ENCODE measurements around the gene OSMR. TPM values are rescaled to one million over a fixed set of nuclear protein-coding genes. Genes with fewer than 3 reads are reported as not detected.

The OSMR gene
- total and polyA plus RNA-seq, 2 donors (not counting 3 experiments of a cell fraction or from before 2014, with no cell fraction given), result 6.1 to 19.7 TPM

GRCh38 chr5:38874948-38875456 lies 29.2 kb downstream of the OSMR start:
- DNase-seq (ENCODE audit: low read depth, low spot score) (no peak), FAIRE-seq (no peak)
- ChIA-PET POLR2A (no interaction called here), CTCF (no interaction called here)
- no peaks in the 10 kb centered on the region for H4K20me1 ChIP-seq (replicated peaks; ENCODE audit: control insufficient read depth, extremely low read depth, insufficient read depth, low read length)
- dilution Hi-C loops (cut with MboI; ENCODE audit: extremely low pct_ligation_motif_present, low sequenced_read_pairs), result no loop called here
- H2AFZ ChIP-seq (ENCODE audit: low read depth, low read length), result no peak overlapping the region
- TF ChIP-seq POLR2AphosphoS5 (IDR thresholded peaks at IDR 0.05; ENCODE audit: insufficient read depth, low read depth, low read length) (no peak), GATA2 (IDR thresholded peaks at IDR 0.05; ENCODE audit: insufficient read depth, insufficient read length, low read depth, low read length) (no peak), MAX (IDR thresholded peaks at IDR 0.05; ENCODE audit: insufficient read depth, insufficient read length) (no peak), CTCF (IDR thresholded peaks at IDR 0.05; ENCODE audit: extremely low read depth in 1 of 2, insufficient read depth in 1 of 2, low read depth in 1 of 2, low read length in 2 of 2) (no peak), EZH2 (IDR thresholded peaks at IDR 0.05; ENCODE audit: borderline replicate concordance, low read depth, low read length, severe bottlenecking) (no peak)
- intact Hi-C loops (cut with micrococcal nuclease), result loop anchor here (5.0 kb wide), 1 partner anchor 223 kb away; no protein-coding TSS in a partner anchor
- BruUV-seq (replicated peaks), result no TSS peak
- H3K4me3 ChIP-seq (replicated peaks in 1 of 3; ENCODE audit: insufficient read depth in 1 of 3, low read depth in 1 of 3, low read length in 3 of 3), result no peak overlapping the region
- no peak overlapping the region for H3K9ac ChIP-seq (replicated peaks; ENCODE audit: extremely low read depth, insufficient read depth, low read length)
- H3K4me2 ChIP-seq (ENCODE audit: insufficient read depth, low read length), result no peak overlapping the region
- no peaks in the 10 kb centered on the region for H3K9me1 ChIP-seq (replicated peaks; ENCODE audit: control insufficient read depth, extremely low read depth, insufficient read depth, low read length)
- H3K4me1 ChIP-seq (ENCODE audit: control insufficient read depth, extremely low read depth, insufficient read depth, low read length), result peaks cover 13% of the 10 kb centered on the region
- no peaks in the 10 kb centered on the region for H3K9me3 ChIP-seq (replicated peaks; ENCODE audit: control insufficient read depth, insufficient read depth, low read length)
- no peak overlapping the region for H3K27ac ChIP-seq (ENCODE audit: insufficient read depth, low read depth, low read length)
- peaks cover 0 to 3% of the 10 kb centered on the region in 2 experiments for H3K36me3 ChIP-seq (ENCODE audit: control insufficient read depth in 2 of 2, extremely low read depth in 1 of 2, insufficient read depth in 2 of 2, low read length in 2 of 2)
- no peaks in the 10 kb centered on the region for H3K79me2 ChIP-seq (ENCODE audit: control insufficient read depth, insufficient read depth, low read length)
- H3K27me3 ChIP-seq (ENCODE audit: control insufficient read depth in 2 of 2, insufficient read depth in 2 of 2, low read length in 2 of 2), result peaks cover 0 to 2% of the 10 kb centered on the region in 2 experiments
